AG04450 (cell line): Measurements from ENCODE around the gene SLTM. TPM values are rescaled to one million over a fixed set of nuclear protein-coding genes. Genes with fewer than 3 reads are reported as not detected.

Experiments
- CTCF ChIA-PET: fragments of 300-600, 350-600 bp; formaldehyde crosslinking; extraction: SDS; loops from one replicate; lab custom pipeline; 2022; ENCODE audit warnings: antibody characterized with exemption, inconsistent platforms; lab: Charles Lee
- POLR2A ChIA-PET: fragments of 350-600 bp; formaldehyde crosslinking; extraction: SDS; loops from one replicate; lab custom pipeline; 2021; ENCODE audit warnings: antibody characterized with exemption, inconsistent platforms; lab: Yijun Ruan, JAX
- DNase-seq: peaks from one replicate; pipeline ENCODE4 v3.0.0-alpha.2; 2011; ENCODE audit warnings: low read depth, low spot score
- H3K27ac ChIP-seq: one replicate; pipeline ENCODE4 v1.5.1; 2012; ENCODE audit warnings: low read depth, low read length, control low read depth
- H3K27me3 ChIP-seq: one replicate; pipeline ENCODE4 v1.6.0; 2012; ENCODE audit warnings: low read length; ENCODE audit not compliant: control insufficient read depth, insufficient read depth
- H3K4me3 ChIP-seq: 2 replicates; pipeline ENCODE4 v1.5.1; 2011; ENCODE audit warnings: mild to moderate bottlenecking, low read depth, low read length, control low read depth
- H3K9me3 ChIP-seq: 2 replicates; pipeline ENCODE4 v1.5.1; 2012; ENCODE audit warnings: low read length; ENCODE audit not compliant: control insufficient read depth, insufficient read depth
- CTCF ChIP-seq: IDR thresholded peaks from 2 replicates; pipeline ENCODE4 v1.5.1; 2011; ENCODE audit warnings: low read depth, low read length, control low read depth, inconsistent platforms
- polyA minus RNA-seq: library from RNA; depleted of rRNA, polyadenylated mRNA; stranded (reverse); fragments of >200 nt; gene quantifications from 2 replicates; pipeline ENCODE4 v1.2.3, GENCODE V29; 2011; rRNA and poly(A)+ RNA removed
- polyA plus RNA-seq: library from polyadenylated mRNA; depleted of rRNA; stranded (reverse); fragments of >200 nt; gene quantifications from 2 replicates; pipeline ENCODE4 v1.2.3, GENCODE V29; 2011; rRNA removed

Gene SLTM
- polyA plus RNA-seq = 36.2 and 38.3 TPM in 2 replicates
- polyA minus RNA-seq = 39.2 and 57.0 TPM in 2 replicates

GRCh38 chr15:58933281-58934113 lies at the start of gene SLTM:
Gene SLTM (minus strand): TSS chr15:58933679. CDS start chr15:58933565, 114 bp downstream.
- Histone ChIP-seq H3K27ac (peak within 1 kb of the TSS; percentile 97), H3K9me3 (no peaks in the 10 kb centered on the region; the same call in 1 of the 2 replicates), H3K4me3 (peak within 1 kb of the TSS; percentile 83), H3K27me3 (no peaks in the 10 kb centered on the region)
- ChIA-PET POLR2A (no interaction called here), CTCF (interaction anchor here (2.1 kb wide), 1 partner anchor 595 kb away, joined by 9 read pairs; no protein-coding TSS in a partner anchor)
- peak; percentile 34; the same call in 1 of the 2 replicates for TF ChIP-seq CTCF
- DNase-seq = peak; percentile 85

GRCh38 chr15:58983261-58983660 lies 49.8 kb upstream of the SLTM start:
- DNase-seq = no peak
- Histone ChIP-seq H3K27ac (no peak overlapping the region), H3K9me3 (no peaks in the 10 kb centered on the region; the same call in 1 of the 2 replicates), H3K4me3 (no peak overlapping the region), H3K27me3 (no peaks in the 10 kb centered on the region)
- ChIA-PET CTCF (interaction anchor here (0.6 to 2.5 kb wide), 3 partner anchors 58 to 546 kb away, joined by 3 to 8 read pairs (median 4); no protein-coding TSS in a partner anchor), POLR2A (no interaction called here)
- no peak for TF ChIP-seq CTCF

- CTCF ChIA-PET = interaction anchor here (0.7 to 2.5 kb wide), 2 partner anchors 509 to 547 kb away, joined by 3 to 8 read pairs; no protein-coding TSS in a partner anchor
Measured at GRCh38 chr15:58981808-58982475, 48.5 kb upstream of the SLTM start.

GRCh38 chr15:58980351-58980939 lies 47.0 kb upstream of the SLTM start:
- Histone ChIP-seq H3K27me3 (no peaks in the 10 kb centered on the region), H3K27ac (no peak overlapping the region), H3K9me3 (no peaks in the 10 kb centered on the region), H3K4me3 (no peak overlapping the region)
- ChIA-PET POLR2A (no interaction called here), CTCF (interaction anchor here (0.6 to 2.0 kb wide), 21 partner anchors 10 to 1317 kb away, joined by 3 to 32 read pairs (median 4); no protein-coding TSS in a partner anchor)
- DNase-seq = no peak
- peak; percentile 54 for TF ChIP-seq CTCF

More at GRCh38 chr15:58981808-58982475, 48.5 kb upstream of the SLTM start:
- Histone ChIP-seq H3K27ac (no peak overlapping the region), H3K9me3 (no peaks in the 10 kb centered on the region), H3K4me3 (no peak overlapping the region), H3K27me3 (no peaks in the 10 kb centered on the region)
- no peak for DNase-seq
- TF ChIP-seq CTCF = no peak
- POLR2A ChIA-PET = no interaction called here
